ENCODE data around the gene FAM180B.
"Not testable (repeated sequence)": the region's sequence is repeated elsewhere in the genome, so short reads cannot be mapped to it uniquely, and the experiment has no call there.

The FAM180B gene

DNA sequence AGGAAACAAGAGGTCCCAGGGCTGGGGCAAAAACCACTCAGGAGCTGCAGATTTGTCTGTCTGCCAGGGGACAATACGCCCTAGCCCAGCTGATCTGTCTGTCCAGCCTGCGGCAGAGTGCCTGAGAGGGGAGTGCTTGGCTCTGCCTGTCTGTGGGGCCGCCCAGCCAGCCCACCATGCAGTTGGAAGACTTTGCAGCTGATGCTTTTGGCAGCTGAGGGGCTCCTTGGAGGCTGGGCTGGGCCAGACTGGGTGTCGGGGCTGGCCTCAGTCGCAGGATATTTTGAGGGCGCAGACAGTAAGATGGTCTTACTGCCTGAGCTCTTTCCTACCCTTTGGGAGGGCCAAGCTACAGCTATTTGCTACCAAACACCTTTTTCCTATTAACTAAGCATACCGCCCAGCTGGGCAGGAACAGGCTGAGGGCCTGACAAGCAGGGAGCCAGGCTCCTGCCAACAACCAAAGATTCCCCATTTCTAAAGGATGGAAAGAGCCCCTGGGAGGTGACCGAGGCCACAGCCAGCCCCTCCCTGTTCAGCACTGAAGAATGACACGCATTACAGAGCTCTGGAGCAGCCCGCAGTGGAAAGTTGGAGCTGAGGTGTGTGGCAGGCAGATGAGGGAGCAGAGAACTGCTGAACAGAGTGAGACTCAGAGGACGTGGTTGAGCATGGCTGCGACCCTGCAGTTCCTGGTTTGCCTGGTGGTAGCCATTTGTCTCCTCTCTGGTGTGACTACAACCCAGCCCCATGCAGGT, at the start of gene FAM180B:
FAM180B (plus strand) TSS at position 581 of the 758 bp plus-strand sequence; CDS start at position 672, 91 bp downstream.
- DNase-seq, result no peak

GRCh38 chr11:47536915-47537314, 49.6 kb upstream of the FAM180B start:
- DNase-seq, result no peak

- no peak for DNase-seq
These were observed 47.5 kb upstream of the FAM180B start for GRCh38 chr11:47538741-47539565.

- no peak for DNase-seq
These were observed 46.8 kb upstream of the FAM180B start for GRCh38 chr11:47539681-47540039.

DNA sequence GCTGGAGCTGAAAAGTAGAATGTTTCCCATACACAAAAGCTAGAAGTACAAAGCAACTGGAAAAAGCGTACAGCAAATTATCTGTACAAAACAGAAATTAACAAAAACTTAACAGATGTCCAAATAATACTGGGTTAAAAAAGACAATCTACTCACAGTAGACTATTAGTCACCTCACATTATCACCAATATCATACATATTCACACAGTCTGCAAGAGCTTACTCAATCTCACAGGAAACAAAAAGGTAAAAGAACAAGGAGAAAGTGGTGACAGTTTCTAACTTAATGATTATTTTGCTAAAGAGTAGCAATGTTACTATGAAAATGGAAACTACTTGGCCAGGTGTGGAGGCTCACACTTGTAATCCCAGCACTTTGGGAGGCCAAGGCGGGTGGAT, 45.4 kb upstream of the FAM180B start:
- DNase-seq, result no peak

GRCh38 chr11:47545298-47545697, 41.2 kb upstream of the FAM180B start:
- no peak for DNase-seq

DNA sequence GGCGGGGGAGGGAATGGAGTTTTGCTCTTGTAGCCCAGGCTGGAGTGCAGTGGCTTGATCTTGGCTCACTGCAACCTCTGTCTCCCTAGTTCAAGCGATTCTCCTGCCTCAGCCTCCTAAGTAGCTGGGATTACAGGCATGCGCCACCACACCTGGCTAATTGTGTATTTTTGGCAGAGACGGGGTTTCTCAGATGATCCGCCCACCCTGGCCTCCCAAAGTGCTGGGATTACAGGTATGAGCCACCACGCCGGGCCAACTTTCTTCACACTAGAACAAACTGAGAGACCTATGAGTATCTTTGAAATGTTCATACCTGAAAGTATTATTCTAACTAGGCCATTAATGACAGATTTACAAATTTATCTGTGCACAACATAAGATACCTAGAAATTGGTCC, 40.2 kb upstream of the FAM180B start:
- not testable (repeated sequence) for DNase-seq

- no peak for DNase-seq
These were observed 36.0 kb upstream of the FAM180B start for GRCh38 chr11:47550288-47551047.

- DNase-seq, result peak; percentile 37
These were observed 35.4 kb upstream of the FAM180B start for GRCh38 chr11:47551086-47551485.

GRCh38 chr11:47552056-47552565, 34.4 kb upstream of the FAM180B start:
- DNase-seq, result peak; percentile 19

DNA sequence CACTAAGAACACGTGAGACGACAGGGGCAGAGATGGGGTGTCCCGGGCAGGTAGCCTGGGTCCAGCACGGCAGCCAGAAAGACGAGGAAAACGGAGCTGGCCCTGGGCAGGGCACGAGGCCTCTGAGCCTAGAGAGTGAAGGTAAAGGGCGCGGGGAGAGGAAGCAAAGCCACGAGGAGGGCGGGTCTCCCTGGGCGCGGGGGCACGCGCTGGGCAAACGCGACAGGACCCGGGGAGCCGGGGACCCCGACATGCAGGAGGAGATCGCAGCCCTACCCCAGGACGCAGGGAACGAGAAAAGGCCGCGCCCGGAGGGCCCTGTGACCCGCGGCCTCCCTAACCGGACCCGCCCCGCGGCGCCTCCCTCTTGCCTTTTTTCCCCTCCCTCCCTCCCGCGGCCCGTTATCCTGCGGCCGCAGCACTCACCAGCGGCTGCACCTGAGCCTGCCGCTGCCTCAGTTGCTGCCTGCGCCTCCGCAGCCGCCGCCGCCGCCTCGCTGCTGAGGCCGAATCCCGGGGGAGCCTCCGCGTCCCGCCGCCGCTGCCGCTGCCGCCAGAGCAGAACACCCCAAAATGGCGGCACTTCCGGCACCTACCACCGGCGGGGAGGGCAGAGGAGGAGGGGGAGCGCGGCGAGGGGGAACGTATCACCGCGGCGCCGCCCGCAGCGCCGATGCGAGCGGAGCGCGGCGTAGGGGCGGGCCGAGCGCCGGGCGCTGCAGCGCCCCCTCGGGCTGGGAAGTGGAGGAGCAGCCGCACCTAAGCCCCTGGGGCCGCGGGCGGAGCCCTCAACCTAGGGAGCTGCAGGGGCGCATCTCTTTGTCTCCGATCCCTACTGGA, 33.7 kb upstream of the FAM180B start, which contains the start of gene CELF1:
CELF1 (minus strand) TSS at position 567 of the 840 bp plus-strand sequence. CDS start 53,609 bp downstream, outside the sequence.
- peak; percentile 94 for DNase-seq

- no peak for DNase-seq
These were observed 33.1 kb upstream of the FAM180B start for GRCh38 chr11:47553406-47553743.

DNA sequence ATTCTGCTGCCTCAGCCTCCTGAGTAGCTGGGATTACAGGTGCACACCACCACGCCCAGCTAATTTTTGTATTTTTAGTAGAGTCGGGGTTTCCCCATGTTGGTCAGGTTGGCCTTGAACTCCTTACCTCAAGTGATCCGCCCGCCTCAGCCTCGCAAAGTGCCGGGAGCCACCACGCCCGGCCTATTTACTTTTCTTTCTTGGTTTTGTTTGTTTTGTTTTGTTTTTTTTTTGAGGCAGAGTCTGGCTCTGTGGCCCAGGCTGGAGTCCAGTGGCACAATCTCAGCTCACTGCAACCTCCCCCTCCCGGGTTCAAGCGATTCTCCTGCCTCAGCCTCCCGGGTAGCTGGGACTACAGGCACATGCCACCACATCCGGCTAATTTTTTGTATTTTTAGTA, 29.5 kb upstream of the FAM180B start:
- not testable (repeated sequence) for DNase-seq

DNA sequence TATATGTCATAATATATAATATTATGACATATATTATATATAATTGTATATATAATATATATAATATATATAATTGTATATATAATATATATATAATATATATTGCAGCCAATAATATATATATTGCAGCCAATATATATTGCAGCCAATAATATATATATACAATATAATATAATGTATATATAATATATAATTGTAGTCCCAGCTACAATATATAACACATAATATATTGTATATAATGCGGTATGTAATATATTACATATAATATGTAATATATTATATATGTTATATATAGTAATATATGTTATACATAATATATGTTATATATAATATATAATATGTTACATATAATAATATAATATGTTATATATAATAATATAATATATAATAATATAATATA, 27.8 kb upstream of the FAM180B start:
- no peak for DNase-seq

- DNase-seq, result no peak
These were observed 26.1 kb upstream of the FAM180B start for GRCh38 chr11:47560426-47560825.

GRCh38 chr11:47562393-47562792, 24.1 kb upstream of the FAM180B start:
- DNase-seq, result not testable (repeated sequence)

DNA sequence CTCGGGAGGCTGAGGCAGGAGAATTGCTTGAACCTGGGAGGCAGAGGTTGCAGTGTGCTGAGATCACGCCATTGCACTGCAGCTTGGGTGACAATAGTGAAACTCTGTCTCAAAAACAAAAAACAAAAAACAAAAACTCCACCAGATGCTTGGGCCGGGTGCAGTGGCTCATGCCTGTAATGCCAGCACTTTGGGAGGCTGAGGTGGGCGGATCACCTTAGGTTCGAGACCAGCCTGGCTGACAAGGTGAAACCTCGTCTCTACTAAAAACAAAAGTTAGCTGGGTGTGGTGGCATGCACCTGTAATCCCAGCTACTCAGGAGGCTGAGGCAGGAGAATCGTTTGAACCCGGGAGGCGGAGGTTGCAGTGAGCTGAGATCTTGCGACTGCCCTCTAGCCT, 22.1 kb upstream of the FAM180B start:
- DNase-seq, result not testable (repeated sequence)

GRCh38 chr11:47564933-47565339, 21.5 kb upstream of the FAM180B start:
- no peak for DNase-seq

DNA sequence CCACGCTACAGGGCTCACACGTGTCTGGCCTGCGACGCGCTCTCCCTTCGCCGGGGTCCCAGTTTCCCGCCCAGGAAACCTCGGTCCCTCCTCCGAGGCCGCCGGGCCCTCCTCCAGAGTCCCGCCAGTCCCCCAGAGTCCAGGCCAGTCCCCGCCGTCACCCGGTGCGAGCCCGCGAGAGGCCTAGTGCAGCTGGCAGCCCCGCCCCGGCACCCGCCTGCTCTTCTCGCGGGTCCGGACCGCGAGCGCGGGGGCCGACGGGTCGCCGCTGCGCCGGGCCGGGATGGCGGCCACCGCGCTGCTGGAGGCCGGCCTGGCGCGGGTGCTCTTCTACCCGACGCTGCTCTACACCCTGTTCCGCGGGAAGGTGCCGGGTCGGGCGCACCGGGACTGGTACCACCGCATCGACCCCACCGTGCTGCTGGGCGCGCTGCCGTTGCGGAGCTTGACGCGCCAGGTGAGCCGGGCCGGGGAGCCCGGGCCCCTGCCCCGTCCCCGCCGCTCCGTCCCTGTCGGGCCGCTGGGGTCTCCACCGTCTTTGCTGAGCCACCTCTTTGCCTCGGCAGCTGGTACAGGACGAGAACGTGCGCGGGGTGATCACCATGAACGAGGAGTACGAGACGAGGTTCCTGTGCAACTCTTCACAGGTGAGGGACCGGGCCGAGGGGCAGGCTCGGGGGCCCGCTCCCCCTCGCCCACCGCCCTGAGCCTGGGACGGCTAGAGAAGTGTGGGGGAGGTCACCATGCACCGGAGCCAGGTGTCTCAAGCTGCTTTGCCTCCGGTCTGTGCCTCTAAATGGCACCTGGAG, 20.9 kb upstream of the FAM180B start, which contains the start of gene PTPMT1:
PTPMT1 (plus strand) TSS at position 260 of the 809 bp plus-strand sequence; CDS start at position 284, 24 bp downstream.
- peak; percentile 77 for DNase-seq

GRCh38 chr11:47566149-47566698, 20.3 kb upstream of the FAM180B start:
- DNase-seq, result no peak

DNA sequence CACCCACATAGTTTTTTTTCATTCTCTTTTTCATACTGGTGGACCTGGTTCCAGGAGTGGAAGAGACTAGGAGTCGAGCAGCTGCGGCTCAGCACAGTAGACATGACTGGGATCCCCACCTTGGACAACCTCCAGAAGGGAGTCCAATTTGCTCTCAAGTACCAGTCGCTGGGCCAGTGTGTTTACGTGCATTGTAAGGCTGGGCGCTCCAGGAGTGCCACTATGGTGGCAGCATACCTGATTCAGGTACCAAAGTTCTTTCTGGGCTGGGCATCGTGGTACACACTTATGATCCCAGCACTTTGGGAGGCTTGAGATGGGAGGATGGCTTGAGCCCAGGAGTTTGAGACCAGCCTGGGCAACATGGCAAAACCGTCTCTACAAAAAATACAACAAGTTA, 16.8 kb upstream of the FAM180B start:
- no peak for DNase-seq

Data from activated CD4-positive, alpha-beta T cell treated with anti-CD3 and anti-CD28 coated beads, Interleukin-2, amount 50 U/mL, for 16 hours (primary cell).